GM19035 (cell line): ENCODE measurements around the gene SARDH.
"Not testable (repeated sequence)": the region's sequence is repeated elsewhere in the genome, so short reads cannot be mapped to it uniquely, and the experiment has no call there.

Experiments
- ATAC-seq: cut with Tn5 transposase; IDR thresholded peaks from one replicate; pipeline ENCODE4 v1.9.1; 2021; ENCODE audit not compliant: unreplicated experiment

Gene SARDH

GRCh38 chr9:133635533-133636531, 102.3 kb downstream of the SARDH start, which contains the start of gene DBH:
DBH (plus strand) TSS chr9:133636363; CDS start chr9:133636372, 9 bp downstream.
- no peak for ATAC-seq

GRCh38 chr9:133635098-133635497, 103.1 kb downstream of the SARDH start:
- ATAC-seq = no peak

GRCh38 chr9:133634081-133634691, 104.0 kb downstream of the SARDH start:
- ATAC-seq = no peak

GRCh38 chr9:133633681-133634080, 104.5 kb downstream of the SARDH start:
- no peak for ATAC-seq

- no peak for ATAC-seq
These were observed 105.1 kb downstream of the SARDH start for GRCh38 chr9:133632806-133633680.

GRCh38 chr9:133631111-133631510, 107.0 kb downstream of the SARDH start:
- ATAC-seq = no peak

- ATAC-seq = no peak
These were observed 108.7 kb downstream of the SARDH start for GRCh38 chr9:133629221-133630110.

- ATAC-seq = no peak
These were observed 109.4 kb downstream of the SARDH start for GRCh38 chr9:133628766-133629165.

- no peak for ATAC-seq
These were observed 110.8 kb downstream of the SARDH start for GRCh38 chr9:133627341-133627740.

GRCh38 chr9:133626008-133626407, 112.1 kb downstream of the SARDH start:
- not testable (repeated sequence) for ATAC-seq

GRCh38 chr9:133622555-133622954, 115.6 kb downstream of the SARDH start:
- no peak for ATAC-seq

GRCh38 chr9:133621725-133622267, 116.4 kb downstream of the SARDH start:
- ATAC-seq = no peak

GRCh38 chr9:133619791-133620190, 118.4 kb downstream of the SARDH start:
- no peak for ATAC-seq

GRCh38 chr9:133618726-133619125, 119.4 kb downstream of the SARDH start:
- no peak for ATAC-seq

GRCh38 chr9:133616643-133617405, 121.3 kb downstream of the SARDH start:
- ATAC-seq = no peak

- ATAC-seq = no peak
These were observed 122.5 kb downstream of the SARDH start for GRCh38 chr9:133615606-133616188.

GRCh38 chr9:133615186-133615585, 123.0 kb downstream of the SARDH start:
- ATAC-seq = no peak

- ATAC-seq = no peak
These were observed 123.5 kb downstream of the SARDH start for GRCh38 chr9:133614678-133615077.

- no peak for ATAC-seq
These were observed 124.1 kb downstream of the SARDH start for GRCh38 chr9:133614056-133614455.
